Ectodermal cell (in vitro differentiated cells): ENCODE measurements around the gene TMED10.
"Not testable (repeated sequence)": the region's sequence is repeated elsewhere in the genome, so short reads cannot be mapped to it uniquely, and the experiment has no call there.

ENCODE experiments used
- H3K27ac ChIP-seq: 2 replicates; pipeline ENCODE4 v1.7.0; 2013; ENCODE audit warnings: mild to moderate bottlenecking, low read depth, low read length; ENCODE audit not compliant: insufficient read depth, poor library complexity, severe bottlenecking
- H3K27me3 ChIP-seq: 2 replicates; pipeline ENCODE4 v1.7.0; 2013; ENCODE audit warnings: mild to moderate bottlenecking, low read length; ENCODE audit not compliant: insufficient read depth, control insufficient read depth, poor library complexity, severe bottlenecking
- H3K36me3 ChIP-seq: one replicate; pipeline ENCODE4 v1.7.0; 2013; ENCODE audit warnings: low read length; ENCODE audit not compliant: control insufficient read depth, insufficient read depth
- H3K4me1 ChIP-seq: one replicate; pipeline ENCODE4 v1.7.0; 2013; ENCODE audit warnings: low read length; ENCODE audit not compliant: control insufficient read depth, insufficient read depth
- H3K4me3 ChIP-seq: 2 replicates; pipeline ENCODE4 v1.7.0; 2013; ENCODE audit warnings: low read depth, low read length, control low read depth; ENCODE audit not compliant: insufficient read depth
- H3K9me3 ChIP-seq: 2 replicates; pipeline ENCODE4 v1.7.0; 2013; ENCODE audit warnings: mild to moderate bottlenecking, low read length, moderate library complexity; ENCODE audit not compliant: control insufficient read depth
- whole genome bisulfite sequencing, 2 experiments: methylation state at CpG; one replicate each; pipeline ENCODE4 v1.1.7; 2013; ENCODE audit warnings: missing lambda C conversion rate in 2 of 2; 5-methylcytosine and 5-hydroxymethylcytosine counted together

TMED10 gene

GRCh38 chr14:75182821-75183220, 6.4 kb upstream of the TMED10 start:
- 88 to 100% methylated on average over 1 of the region's 1 CpG for WGBS, 2 experiments
- Histone ChIP-seq H3K36me3 (no peaks in the 10 kb centered on the region), H3K4me3 (no peak overlapping the region), H3K4me1 (no peaks in the 10 kb centered on the region), H3K27ac (no peak overlapping the region), H3K9me3 (no peaks in the 10 kb centered on the region), H3K27me3 (peaks cover 48% of the 10 kb centered on the region)

GRCh38 chr14:75182163-75182562, 5.8 kb upstream of the TMED10 start:
- not testable (repeated sequence) for H3K36me3 ChIP-seq, H3K9me3 ChIP-seq, H3K4me3 ChIP-seq, H3K4me1 ChIP-seq, H3K27ac ChIP-seq
- peaks cover 48% of the 10 kb centered on the region for H3K27me3 ChIP-seq
- WGBS, 2 experiments: 77 to 80% methylated on average over 11 of the region's 11 CpGs

DNA sequence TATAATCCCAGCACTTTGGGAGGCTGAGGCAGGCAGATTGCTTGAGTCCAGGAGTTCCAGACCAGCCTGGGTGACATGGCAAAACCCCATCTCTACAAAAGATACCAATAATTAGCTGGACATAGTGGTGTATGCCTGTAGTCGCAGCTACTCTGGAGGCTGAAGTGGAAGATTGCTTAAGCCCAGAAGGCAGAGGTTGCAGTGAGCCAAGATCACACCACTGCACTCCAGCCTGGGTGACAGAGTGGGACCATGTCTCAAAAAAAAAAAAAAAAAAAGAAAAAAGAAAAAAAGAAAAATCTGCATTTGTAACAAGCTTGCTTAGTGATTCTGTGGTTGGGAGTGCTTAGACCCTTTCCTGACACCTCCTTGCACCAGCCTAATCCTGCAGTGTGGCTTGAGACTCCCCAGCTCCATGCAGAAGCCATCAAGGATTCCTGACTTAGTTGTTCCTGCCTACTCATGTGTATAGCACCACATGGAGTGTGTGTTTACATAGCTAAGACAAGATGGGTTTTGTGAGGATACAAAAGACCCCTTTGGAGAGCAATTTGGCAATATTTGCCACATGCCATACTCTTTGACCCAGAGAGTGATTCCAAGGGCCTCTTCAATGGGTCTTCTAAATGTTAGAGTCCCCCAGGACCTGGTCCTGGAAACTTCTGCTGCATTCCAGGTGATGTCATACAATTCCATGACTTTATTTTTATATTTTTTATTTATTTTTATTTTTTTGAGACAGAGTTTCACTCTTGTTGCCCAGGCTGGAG, 5.1 kb upstream of the TMED10 start:
- H3K36me3 ChIP-seq: no peaks in the 10 kb centered on the region
- H3K27me3 ChIP-seq: peaks cover 44% of the 10 kb centered on the region
- 80 to 96% methylated on average over 1 of the region's 1 CpG for WGBS, 2 experiments
- no peak overlapping the region for H3K27ac ChIP-seq
- H3K9me3 ChIP-seq: no peaks in the 10 kb centered on the region
- H3K4me3 ChIP-seq: no peak overlapping the region
- H3K4me1 ChIP-seq: no peaks in the 10 kb centered on the region

DNA sequence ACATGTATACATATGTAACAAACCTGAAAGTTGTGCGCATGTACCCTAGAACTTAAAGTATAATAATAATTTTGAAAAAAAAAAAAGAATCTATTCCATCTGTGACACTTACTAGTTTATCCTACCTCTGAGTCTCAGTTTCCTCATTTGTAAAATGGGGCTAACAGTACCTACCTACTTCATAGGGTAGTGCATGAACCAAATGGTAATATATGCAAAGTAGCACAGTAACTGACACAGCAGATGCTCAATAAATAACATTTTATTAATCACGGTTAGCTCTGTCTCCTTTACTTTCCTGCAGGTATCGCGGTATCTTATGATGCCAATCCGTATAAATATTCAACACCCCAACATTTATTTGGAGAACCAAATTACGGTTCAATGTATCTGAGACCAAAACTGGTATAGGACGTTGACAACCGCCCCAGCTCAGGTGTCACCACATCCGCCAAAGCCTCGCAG, 703 bp downstream of the TMED10 start:
- 1 to 12% methylated on average over 9 to 10 of the region's 10 CpGs for WGBS, 2 experiments
- Histone ChIP-seq H3K9me3 (no peaks in the 10 kb centered on the region), H3K4me1 (peaks cover 6% of the 10 kb centered on the region), H3K36me3 (no peaks in the 10 kb centered on the region), H3K4me3 (peak overlapping the region; percentile 90), H3K27ac (peak overlapping the region; percentile 86), H3K27me3 (peaks cover 17% of the 10 kb centered on the region)

GRCh38 chr14:75174066-75174465, 2.3 kb downstream of the TMED10 start:
- peaks cover 6% of the 10 kb centered on the region for H3K4me1 ChIP-seq
- no peaks in the 10 kb centered on the region for H3K9me3 ChIP-seq
- peaks cover 3% of the 10 kb centered on the region for H3K27me3 ChIP-seq
- H3K36me3 ChIP-seq: no peaks in the 10 kb centered on the region
- no peak overlapping the region for H3K4me3 ChIP-seq
- no peak overlapping the region for H3K27ac ChIP-seq
- whole genome bisulfite sequencing, 2 experiments: 92 to 94% methylated on average over 2 of the region's 2 CpGs

DNA sequence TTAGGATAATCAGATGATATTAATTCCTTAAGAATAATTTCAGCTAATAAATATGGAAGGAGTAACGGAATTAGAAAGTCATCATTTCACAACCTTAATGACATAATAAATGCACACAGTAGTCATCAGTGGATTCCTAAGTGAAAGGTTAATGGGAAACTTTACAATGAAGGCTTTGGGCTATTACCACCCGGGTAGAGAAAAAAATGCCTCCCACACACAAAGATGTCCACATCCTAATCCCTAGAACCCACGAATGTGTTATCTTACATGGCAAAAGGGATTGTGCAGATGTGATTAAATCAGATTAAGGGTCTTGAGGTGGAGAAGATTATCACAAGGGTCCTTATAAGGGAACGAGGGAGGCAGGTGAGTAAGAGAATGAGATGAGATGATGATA, 5.6 kb downstream of the TMED10 start:
- Histone ChIP-seq H3K36me3 (no peaks in the 10 kb centered on the region), H3K4me3 (no peak overlapping the region), H3K27me3 (no peaks in the 10 kb centered on the region), H3K9me3 (no peaks in the 10 kb centered on the region), H3K4me1 (peaks cover 6% of the 10 kb centered on the region), H3K27ac (no peak overlapping the region)
- 93 to 95% methylated on average over 2 to 3 of the region's 4 CpGs for WGBS, 2 experiments

DNA sequence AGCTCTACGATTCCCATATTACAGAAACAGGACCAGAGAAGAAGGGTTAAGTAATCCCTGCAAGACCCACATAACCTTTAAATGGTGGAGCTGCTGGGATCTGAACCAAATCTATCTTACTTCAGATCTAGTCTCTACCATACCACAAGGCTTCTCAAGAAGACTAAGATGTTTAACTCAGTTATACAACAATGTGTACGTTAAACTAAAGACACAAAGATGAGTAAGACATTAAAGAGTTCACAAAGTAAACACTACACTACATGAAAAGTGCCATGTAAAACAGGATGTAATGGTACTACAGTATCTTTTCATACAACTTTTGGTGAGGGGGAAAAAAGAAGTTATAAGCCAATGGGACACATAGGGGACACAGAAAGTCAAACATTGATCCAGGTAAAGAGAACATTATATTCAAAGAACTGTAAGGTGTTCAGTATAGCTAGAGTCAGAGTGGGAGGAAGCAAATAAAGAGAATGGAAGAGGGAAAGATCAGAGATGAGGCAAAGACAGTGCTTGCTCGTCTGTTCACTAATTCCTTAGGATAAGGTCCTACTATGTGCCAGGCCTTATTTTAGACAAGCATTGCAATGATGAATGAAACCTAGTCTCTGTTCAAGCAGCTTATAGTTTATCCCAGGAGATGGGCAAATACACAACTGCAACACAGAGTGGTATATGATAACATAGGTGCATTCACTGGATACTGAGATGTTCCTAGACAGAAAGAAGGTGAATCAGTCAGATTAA, 7.7 kb downstream of the TMED10 start:
- Histone ChIP-seq H3K27me3 (no peaks in the 10 kb centered on the region), H3K4me1 (no peaks in the 10 kb centered on the region), H3K9me3 (no peaks in the 10 kb centered on the region), H3K27ac (no peak overlapping the region), H3K36me3 (no peaks in the 10 kb centered on the region), H3K4me3 (no peak overlapping the region)
- WGBS, 2 experiments: 92 to 97% methylated on average over 2 to 3 of the region's 3 CpGs

DNA sequence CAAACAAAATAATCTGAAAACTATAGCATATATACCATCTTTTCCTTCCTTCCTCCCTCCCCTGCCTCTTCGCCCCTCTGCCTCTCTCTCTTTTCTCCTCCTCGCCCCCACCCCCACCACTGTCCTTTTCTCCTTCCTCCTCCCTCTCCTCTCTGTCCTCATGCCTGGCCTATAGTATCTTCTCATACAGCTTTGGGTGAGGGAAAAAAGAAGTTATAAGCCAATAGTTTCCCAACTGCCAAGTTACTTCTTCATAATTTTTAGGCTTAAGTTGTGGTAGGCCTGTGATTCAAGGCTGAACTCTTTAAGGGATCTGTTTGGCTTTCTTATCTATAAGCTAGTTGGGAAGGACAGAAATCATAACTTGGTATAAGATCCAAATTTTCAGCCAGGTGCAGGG, 9.1 kb downstream of the TMED10 start:
- H3K27ac ChIP-seq: no peak overlapping the region
- no peaks in the 10 kb centered on the region for H3K4me1 ChIP-seq
- H3K27me3 ChIP-seq: no peaks in the 10 kb centered on the region
- no peaks in the 10 kb centered on the region for H3K9me3 ChIP-seq
- WGBS, 2 experiments: 90 to 92% methylated on average over 2 of the region's 2 CpGs
- no peaks in the 10 kb centered on the region for H3K36me3 ChIP-seq
- no peak overlapping the region for H3K4me3 ChIP-seq

GRCh38 chr14:75165586-75166391, 10.6 kb downstream of the TMED10 start:
- no peaks in the 10 kb centered on the region for H3K9me3 ChIP-seq
- no peaks in the 10 kb centered on the region for H3K36me3 ChIP-seq
- 86 to 88% methylated on average over 8 of the region's 8 CpGs for WGBS, 2 experiments
- H3K27me3 ChIP-seq: no peaks in the 10 kb centered on the region
- H3K4me1 ChIP-seq: no peaks in the 10 kb centered on the region
- no peak overlapping the region for H3K4me3 ChIP-seq
- no peak overlapping the region for H3K27ac ChIP-seq

DNA sequence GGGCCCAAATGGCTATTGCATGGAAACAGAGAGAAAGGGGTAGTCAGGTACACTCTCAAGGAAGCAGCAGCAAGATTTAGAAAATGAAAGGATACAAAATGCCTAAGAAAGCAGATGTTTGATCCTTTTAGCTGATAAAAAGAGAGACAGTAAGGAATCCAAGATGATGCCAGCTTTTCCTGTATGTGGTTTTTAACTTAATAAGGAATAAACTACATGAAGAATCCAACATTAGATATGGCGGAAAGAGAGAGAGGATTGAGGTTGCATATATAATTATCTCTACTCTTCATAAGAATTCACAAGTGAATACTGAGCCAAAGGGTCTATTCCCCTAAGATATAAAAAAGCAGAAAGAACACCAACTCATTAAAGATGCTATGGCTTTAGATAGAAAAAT, 11.6 kb downstream of the TMED10 start:
- Histone ChIP-seq H3K36me3 (no peaks in the 10 kb centered on the region), H3K27ac (no peak overlapping the region), H3K9me3 (no peaks in the 10 kb centered on the region), H3K27me3 (no peaks in the 10 kb centered on the region), H3K4me1 (no peaks in the 10 kb centered on the region), H3K4me3 (no peak overlapping the region)
- no CpG with 5 or more reads among the region's 1 CpG for WGBS, 2 experiments
